Activated CD4-positive, alpha-beta T cell treated with anti-CD3 and anti-CD28 coated beads for 4 hours (primary cell): ENCODE results near the gene PSMB8.
A peak's percentile ranks its signal among the peaks of the same experiment; 100 is the strongest.
"Not testable (repeated sequence)": the region's sequence is repeated elsewhere in the genome, so short reads cannot be mapped to it uniquely, and the experiment has no call there.

Experiments
- DNase-seq, 2 donors: peaks; one replicate each; pipeline ENCODE4 v3.0.0-alpha.2; 2020

The PSMB8 gene

DNA sequence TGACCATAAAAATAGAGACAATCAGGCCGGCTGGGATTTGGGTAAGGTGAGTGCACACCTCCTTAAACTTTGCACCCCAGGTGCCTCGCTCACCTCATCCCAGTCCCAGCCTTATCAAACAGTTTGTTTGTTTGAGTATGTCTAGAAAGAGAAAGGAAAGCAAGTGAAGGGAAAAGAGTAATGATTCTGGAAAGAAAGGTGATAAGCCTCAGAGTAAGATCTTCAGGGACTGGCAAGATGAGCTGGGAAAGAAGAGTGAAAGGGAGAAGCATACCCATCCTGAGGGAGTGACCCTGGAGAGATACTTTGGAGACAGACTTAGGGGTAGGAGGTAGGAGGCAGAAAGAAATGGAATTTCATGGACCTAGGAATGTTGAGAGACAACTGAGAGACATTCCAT lies 7.0 kb downstream of the PSMB8 start:
- DNase-seq = no peak

DNA sequence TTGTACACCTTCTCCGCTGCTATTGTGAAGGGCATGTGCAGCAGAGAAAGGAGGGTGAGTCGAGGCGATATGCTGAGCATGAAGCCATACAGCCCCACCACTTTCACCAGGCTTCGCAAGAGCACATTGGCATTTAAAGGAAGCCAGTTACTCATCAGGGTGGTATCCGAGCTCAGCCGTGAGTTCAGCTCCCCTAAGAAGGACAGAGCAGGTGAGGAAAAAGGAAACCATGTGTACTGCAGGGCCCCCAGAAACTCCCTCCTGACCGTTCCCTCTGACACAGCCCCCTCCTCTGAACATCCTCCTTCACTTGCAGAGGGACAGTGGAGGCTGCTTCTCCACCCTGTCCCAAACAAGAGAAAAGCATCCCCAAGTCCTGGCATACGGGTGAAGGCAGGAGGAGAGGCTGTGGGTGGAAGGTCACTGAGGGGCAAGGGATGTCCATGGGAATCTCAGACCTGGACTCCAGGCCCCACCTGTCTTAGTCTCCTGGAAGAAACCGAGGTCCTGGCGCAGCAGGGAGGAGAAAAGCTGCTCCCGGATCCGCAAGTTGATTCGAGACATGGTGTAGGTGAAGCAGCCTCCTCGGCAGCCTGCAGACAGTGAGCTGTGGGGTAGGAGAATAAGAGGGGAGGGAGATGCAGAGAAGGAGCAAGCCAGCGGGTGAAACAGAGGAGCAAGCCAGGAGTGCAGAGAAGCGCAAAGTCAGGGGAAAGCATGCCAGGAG lies 8.5 kb downstream of the PSMB8 start:
- no peak for DNase-seq

DNA sequence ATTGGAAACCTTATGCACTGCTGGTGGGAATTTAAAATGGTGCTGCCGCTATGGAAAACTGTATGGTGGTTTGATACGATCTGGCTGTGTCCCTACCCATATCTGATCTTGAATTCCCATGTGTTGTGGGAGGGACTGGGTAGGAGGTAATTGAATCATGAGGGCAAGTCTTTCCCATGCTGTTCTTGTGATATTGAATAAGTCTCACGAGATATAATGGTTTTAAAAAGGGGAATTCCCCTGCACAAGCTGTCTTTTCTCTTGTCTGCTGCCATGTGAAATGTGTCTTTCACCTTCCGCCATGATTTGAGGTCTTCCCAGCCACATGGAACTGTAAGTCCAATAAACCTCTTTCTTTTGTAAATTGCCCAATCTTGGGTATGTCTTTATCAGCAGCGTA lies 10.2 kb downstream of the PSMB8 start:
- no peak for DNase-seq

DNA sequence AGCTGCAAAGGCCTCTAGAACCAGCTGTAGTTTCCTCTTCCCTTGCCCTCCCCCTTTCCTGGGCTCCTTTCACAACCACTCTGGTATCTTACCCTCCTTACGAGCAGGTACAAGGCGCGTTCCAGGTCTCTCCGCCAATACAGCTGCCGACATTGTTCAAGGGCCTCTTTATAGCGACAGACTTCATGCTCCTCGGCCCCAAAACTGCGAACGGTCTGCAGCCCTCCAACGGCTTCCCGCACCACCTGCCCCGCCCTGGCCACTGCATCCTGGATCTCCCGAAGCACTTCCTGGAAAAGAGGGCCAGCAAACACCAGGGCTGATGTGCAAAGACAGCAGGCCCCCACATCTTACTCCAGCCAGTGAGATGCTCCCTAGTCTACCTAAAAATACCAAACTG lies 11.3 kb downstream of the PSMB8 start:
- no peak for DNase-seq

DNA sequence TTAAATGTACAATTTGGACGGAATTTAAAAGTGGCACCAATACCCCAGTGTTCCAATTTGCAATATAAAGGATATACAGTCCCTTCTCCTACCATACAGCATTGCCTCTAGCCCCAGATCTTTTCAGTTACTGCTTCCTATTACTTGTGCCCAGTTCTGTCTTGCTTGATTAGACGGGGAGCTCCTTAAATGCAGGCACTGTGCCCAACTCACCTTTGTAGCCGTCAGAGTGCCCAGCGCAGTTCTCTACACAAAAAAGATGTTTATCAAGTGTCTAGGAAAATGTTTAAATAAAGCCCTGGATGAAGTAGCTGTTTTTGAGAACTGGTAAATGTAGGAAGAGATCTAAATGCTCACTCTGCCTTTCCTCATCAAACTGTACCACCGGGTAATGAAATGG lies 12.9 kb downstream of the PSMB8 start:
- no peak for DNase-seq

DNA sequence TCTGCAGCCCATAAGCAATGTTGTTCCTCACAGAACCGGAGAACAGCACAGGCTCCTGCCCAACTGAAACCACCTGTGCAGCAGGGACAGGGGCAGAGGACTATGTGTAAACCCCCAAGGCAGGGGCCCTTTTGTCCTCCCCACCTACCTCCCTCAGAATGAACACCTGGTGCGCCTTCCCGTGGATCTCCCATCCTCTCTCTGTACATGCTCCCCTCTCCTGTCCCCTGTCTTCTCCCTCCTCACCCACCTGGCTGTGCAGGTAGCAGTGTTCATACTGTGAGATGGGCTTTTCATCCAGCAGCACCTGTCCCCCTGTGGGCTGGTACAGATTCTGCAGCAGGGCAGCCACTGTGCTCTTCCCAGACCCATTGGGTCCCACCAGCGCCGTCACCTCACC lies 13.8 kb downstream of the PSMB8 start:
- no peak for DNase-seq

DNA sequence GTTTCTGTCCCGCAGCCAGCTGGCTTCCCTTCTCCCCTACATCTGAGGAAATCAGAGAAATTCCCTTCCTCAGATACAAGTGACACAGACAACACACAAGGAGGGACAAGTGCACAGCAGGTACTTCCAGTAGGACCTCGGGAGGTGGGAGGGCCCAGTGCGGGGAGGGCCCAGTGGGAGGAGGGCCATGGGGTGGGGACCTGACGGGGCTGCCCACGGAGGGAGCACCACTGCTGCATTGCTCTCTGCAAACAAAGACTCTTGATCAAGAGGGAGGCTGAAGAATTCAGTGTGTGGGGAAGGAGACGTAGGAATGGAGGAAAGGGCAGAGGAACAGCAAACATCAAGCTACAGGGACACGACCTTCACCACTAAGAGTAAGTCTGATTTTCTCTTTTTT lies 14.4 kb downstream of the PSMB8 start:
- DNase-seq = no peak

DNA sequence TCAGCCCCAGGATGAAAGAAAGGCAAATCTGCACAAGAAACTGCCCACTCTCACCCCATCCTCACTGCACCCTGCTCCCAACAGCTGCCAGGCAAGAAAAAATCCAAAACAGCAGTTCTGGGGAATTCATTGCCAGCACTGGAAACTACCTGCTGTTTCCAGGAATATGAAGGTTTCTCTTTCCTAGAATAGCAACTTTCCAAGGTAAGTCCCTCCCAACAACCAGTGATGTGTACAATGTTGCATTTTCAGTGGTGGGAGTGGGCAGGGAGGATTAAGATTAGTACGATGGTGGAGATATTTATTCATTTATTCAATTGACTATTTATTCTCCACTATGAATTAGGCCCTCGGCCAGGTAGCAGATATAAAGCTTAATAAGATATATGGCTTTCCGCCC lies 16.8 kb downstream of the PSMB8 start:
- DNase-seq = no peak

DNA sequence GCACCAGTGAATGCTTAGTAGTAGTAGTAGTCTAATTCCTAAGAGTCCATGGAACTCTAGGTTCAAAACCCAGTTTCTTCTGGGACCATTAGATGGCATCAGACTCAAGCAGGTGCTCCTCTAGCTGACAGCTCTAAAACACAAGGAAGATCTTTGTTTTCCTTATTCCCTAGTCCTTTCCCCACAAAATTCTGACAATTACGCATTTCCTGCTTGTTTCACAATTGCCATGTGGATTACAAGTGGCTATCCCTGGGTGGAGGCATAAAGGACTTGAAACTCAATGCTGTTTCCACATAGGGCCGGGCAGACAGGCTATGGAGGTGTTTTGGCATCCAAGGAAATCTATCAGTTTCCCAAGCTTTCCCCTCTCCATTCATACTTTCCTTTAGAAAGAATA lies 17.9 kb downstream of the PSMB8 start:
- no peak for DNase-seq

DNA sequence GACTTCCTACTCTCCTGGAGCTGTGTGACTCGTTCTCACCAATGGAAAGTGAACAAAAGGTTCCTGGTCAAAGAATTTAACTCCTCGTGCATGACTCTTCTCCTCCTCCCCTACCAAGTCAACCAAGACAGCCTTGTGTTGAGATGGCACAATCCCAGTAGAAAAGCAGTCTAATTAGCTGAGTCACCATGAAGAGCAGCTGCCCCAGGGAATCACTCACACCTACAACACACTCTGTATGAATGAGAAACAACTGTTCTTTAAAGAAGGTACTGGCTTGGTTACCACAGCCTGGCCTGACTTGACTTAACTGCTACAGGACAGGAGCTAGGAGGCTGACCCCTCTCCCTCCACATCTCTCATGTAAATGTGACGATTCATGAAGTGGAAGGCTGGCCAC lies 24.1 kb downstream of the PSMB8 start:
- DNase-seq = no peak

DNA sequence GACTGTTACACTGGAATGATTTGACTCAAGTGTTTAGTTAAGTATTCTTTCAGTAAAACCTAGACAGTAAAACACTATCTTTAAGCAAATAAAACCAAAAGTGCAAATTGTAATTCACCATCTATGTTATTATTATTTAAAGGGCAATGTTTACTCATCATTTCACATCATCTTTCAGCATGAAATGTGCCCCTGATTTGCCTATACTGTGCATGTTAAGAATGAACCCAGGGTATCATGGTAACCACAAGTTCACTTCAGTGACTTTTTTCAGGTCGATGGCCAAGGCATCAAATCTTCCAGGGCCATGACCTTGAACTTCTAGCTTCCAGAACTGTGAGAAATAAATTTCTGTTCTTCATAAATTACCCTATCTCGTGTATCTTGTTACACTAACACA lies 25.0 kb downstream of the PSMB8 start:
- no peak for DNase-seq

DNA sequence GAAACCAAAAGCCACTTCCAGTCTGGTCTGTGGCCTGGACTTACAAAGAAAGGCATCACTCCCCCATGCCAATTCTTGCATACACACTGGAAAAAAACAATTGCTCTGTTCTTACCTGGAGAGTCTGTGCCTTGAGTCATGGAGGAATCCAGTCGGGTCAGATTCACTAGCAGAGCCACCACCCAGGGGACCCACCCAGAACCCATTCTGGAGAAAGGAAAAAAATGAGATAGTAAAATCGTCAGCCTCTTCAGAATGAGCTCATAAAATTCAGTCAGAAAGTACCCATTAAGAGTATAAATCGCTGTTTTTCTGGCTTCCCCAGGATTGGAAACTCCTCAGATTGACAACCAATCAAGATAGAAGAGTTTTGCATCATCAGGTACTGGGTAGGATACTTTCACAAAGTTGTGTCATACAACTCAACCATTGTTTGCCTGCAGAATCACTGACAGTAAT lies 27.1 kb downstream of the PSMB8 start, which contains the start of gene HLA-DOB:
Gene HLA-DOB (minus strand): TSS at position 257 of the 459 bp plus-strand sequence. CDS start 51 bp downstream, at position 206.
- no peak for DNase-seq

DNA sequence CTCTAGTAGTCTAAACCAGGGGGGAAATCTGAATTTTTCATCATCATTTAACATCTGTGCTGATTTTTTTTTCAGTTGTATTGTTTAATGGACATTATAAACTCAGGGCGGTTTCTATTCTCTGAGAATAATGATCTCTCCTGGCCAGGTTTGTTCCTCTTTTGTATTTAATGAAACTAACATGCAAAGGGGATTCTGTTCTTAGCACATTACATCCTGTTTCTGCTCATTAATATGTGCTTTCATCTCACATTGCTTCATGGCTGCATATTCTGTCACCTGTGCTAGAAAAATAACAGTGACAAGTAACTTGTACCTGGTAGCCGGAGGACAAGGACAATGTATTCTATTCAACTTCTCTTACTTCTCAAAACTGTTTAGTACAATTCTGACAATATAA lies 27.9 kb downstream of the PSMB8 start:
- DNase-seq = no peak

DNA sequence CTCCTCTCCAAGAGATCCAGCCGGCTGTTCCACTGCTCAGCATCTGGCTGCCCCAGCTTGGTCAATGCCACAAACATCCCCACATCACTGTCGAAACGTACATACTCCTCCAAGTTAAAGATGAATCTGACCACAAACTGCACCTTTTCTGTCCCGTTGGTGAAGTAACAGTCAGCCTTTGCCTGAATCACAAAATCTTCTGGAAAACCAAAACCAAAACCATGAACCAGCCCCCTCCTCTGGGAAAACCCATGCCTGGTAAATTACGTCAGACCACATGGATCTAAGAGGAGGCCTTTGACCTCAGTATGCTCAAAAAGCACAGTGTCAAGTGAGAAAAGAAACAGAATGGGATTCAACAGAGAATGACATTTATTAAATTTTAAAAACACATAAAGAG lies 28.7 kb downstream of the PSMB8 start:
- DNase-seq = no peak

DNA sequence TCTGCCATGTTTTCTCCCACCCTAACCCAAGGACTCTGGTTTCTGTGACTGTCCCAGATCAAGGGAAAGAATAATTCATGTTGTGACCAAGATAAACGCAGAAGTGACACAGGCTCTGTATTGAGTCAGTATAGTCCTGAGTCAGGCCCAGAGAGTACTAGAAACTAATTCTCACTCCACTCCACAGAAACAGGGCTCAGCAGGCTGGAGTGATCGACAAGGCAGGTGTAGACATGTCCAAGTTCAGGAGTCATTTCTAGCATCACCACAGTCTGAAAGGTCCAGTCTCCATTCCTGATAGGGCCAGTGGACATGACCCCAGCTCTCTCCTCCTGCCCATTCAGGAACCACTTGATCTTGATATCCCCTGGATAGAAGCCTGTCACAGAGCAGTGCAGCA lies 29.7 kb downstream of the PSMB8 start:
- no peak for DNase-seq

DNA sequence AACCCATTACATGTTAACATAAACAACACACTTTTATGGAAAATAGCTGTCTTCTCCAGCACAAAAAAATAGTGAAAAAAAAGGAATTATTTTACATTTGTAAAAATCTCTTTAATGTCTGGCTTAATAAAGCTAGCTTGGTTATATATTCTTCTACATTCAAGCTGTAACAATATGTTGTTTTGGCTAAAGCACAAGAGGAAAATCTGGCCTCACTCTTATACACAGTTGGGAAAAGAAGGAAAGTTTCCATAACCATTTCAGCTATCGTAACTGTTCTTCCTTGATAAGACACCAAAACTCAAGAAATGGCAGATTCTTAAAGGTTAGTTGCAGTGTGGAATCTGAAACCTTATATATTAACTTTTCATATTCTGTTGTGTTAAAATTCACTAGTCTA lies 34.7 kb downstream of the PSMB8 start:
- no peak for DNase-seq

DNA sequence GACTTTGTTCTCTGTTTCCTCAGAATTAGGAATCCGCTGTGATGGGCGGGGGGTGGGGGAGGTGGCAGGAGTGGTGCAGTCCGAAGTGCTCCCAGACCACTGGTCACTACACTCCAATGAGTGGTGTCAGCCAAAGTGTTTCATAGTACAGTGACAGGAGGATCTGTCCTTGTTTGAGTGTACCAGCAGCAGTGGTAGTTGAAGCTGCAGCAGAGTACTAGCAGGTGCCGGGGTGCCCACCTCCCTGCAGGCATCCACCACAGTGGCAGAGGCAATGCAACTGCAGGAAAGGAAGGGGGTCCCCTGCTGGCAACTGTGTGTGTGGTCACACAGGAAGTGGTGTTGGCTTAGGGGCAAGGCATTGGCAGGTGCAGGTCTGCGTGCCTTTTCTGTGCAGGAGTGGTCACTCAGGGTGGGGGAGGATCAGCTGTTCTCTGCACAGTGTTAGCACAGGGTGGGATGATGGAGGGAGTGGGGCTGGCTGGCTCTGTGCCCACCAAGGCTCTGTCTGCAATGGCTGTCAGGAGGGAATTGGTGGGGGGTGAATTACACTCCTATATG lies 36.7 kb downstream of the PSMB8 start:
- DNase-seq = no peak

DNA sequence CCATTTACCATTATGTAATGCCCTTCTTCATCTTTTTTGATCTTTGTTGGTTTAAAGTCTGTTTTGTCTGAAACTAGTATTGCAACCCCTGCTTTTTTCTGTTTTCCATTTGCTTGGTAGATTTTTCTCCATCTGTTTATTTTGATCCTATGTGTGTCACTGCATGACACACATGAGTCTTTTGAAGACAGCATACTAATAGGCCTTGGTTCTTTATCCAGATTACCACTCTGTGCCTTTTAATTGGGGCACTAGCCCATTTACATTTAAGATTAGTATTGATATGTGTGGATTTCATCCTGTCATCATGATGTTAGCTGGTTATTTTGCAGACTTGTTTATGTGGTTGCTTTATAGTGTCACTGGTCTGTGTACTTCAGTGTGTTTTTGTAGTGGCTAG lies 38.4 kb downstream of the PSMB8 start:
- not testable (repeated sequence) for DNase-seq

DNA sequence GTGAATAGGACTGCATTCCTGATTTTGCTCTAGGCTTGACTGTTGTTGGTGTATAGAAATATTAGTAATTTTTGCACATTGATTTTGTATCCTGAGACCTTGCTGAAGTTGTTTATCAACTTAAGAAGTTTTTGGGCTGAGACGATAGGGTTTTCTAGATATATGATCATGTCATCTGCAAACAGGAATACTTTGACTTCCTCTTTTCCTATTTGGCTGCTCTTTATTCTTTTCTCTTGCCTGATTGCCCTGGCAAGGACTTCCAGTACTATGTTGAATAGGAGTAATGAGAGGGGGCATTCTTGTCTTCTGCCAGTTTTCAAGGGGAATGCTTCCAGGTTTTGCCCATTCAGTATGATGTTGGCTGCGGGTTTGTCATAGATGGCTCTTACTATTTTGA lies 40.4 kb downstream of the PSMB8 start:
- no peak for DNase-seq

DNA sequence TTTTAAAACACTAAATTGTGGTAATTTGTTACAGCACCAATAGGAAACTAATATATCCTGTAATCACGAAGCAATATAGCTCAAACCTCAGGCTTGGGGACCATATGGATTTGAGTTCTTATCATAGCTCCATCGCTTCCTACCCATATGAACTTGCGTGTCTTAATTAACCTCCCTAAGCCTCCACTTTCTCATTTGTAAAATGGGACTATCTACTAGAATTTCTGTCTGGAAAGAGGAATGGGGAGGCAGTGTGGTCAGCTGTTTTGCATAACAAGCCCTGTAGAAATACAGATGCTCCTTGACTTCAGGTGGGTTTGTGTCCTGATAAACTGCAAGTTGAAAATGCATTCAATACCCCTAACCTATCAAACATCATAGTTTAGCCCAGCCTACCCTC lies 44.1 kb downstream of the PSMB8 start:
- no peak for DNase-seq

DNA sequence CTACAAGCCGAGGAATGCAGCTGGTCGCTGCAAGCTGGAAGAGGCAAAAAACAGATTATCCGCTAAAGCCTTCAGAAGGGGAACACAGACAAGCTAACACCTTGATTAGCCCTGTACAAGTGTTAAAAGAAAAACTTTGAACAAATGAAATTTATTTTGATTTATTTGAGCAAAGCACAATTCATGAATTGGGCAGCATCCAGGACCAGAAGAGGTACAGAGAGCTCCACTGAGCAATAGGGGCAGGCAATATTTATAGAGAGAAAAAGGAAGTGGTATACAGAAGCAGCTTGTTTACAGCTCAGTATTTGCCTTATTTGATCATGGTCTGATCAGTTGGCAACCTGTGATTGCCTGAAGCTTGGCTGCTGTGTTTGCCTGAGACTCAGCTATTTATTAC lies 44.7 kb downstream of the PSMB8 start:
- DNase-seq = no peak

DNA sequence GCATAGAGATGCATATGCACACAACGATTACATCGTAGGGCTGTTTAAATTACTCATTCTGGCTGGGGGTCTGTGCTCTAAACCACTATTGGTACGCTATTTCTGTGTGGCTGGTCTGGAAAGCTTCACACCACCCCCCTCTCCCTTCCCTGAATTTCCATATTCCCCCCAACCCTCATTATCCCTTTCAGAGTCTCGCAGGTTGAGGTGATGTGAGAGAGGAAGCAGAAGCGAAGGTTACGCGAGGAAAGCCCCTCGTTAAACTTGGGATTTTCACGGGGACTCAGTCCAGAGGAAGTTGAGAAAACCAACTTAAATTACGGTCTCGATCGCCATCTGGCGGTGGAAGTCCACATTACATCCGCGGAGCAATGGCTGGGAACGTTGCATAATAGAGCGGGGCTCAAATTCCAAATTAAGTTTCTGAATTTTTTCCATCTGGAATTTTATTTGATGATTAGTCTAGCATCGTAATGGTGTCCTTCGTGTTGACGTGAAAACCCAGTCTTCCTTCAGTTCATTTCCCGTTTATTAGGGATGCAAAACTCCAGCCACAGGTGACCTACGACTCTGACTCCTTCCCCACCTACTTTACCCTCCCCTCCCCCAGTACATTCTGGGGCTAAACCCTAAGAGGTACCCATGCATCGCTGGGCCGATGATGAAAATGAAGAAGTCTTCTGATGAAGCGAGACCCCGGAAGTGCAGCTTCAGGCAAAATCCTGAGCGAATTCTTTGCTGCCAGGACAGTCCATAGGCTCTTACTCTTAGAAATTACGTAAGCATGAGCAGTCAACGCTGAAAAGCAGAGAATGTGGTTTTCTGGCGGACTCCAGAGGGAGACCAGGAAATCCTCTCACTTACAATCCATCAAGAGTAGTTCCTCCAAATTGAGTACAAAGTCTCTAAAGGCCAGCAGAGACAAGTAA lies 46.7 kb downstream of the PSMB8 start:
- DNase-seq = peak; percentile 57 to 82

DNA sequence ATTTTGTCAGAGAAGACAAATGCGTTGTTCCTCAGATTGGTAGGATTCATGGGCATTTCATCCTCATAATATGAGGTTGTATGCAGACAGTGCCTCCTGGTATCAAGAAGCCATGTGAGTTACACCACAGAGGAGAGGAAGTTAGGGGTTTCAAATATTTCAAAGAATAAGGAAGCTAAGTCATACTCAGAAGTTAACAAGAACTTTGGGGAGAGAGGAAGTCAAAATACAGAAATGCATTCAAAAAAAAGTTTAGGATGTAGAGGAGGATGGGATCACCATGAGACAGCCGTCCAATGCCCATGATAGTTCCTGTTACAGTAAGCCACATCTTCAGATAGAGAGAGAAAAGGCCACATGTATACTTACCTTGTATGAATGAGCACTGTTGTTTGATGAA lies 49.3 kb downstream of the PSMB8 start:
- DNase-seq = no peak

DNA sequence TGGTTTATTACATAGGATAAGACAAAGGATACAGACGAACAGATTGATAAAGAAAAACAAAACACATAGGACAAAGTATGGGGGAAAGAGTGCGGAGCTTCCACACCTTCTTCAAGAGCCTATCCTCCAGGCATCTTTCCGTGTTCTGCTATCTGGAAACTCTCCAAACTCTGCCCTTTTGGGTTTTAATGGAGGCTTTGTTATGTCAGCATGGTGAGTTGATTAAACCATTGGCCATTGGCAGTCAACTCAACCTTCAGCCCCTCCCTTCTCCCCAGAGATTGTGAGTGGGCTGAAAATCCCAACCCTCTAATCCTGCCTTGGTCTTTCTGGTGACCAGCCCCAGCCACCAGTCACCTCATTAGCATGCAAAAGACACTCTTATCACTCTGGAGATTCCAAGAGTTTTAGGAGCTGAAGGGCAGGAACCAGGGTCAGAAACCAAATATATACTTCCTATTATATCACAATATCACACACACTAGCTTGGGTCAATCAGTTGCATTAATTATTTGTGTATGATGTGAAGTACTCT lies 50.9 kb downstream of the PSMB8 start:
- no peak for DNase-seq
